HCT116 (cell line): ENCODE data around the gene SNX15. TPM values are rescaled to one million over a fixed set of nuclear protein-coding genes. Genes with fewer than 3 reads are reported as not detected.

ENCODE experiments used
- ATAC-seq: fragments of 200-7000 bp; cut with Tn5 transposase; 2 replicates; pipeline ENCODE4 v1.9.1; 2020; ENCODE audit warnings: mild to moderate bottlenecking, moderate library complexity
- BruUV-seq: library from RNA; stranded (reverse); fragments of 400-500 nt; replicated peaks from 2 replicates; lab custom pipeline; 2021; lab: Mats Ljungman, UMichigan
- CTCF ChIA-PET: fragments of 300-600 bp; sonication (Branson Sonifier 250); formaldehyde crosslinking; loops from one replicate; lab custom pipeline; 2021; ENCODE audit warnings: antibody characterized with exemption; lab: Charles Lee
- POLR2A ChIA-PET: fragments of 300-600, 350-600 bp; sonication (Branson Sonifier 250); formaldehyde crosslinking; loops from one replicate; lab custom pipeline; 2021; ENCODE audit warnings: antibody characterized with exemption; lab: Charles Lee
- RAD21 ChIA-PET, 2 experiments: fragments of 300-600 bp; sonication (Branson Sonifier 250); formaldehyde crosslinking; loops; one replicate each; lab custom pipeline; 2023; ENCODE audit warnings: low total read pairs in 2 of 2; ENCODE audit not compliant: uncharacterized antibody in 2 of 2, unreplicated experiment in 2 of 2, low non-redundant PET in 1 of 2; lab: Charles Lee
- DNase-seq: peaks from one replicate; pipeline ENCODE4 v3.0.0-alpha.2; 2010; ENCODE audit warnings: low read depth, low spot score
- H2AFZ ChIP-seq: fragments of 200-600 bp; shearing (Covaris generic), sonication (generic); 2 replicates; pipeline ENCODE4 v1.6.1; 2017; ENCODE audit warnings: low read depth, mixed run types, mixed read lengths, antibody characterized with exemption, low read length; ENCODE audit not compliant: poor library complexity, severe bottlenecking
- H3K27ac ChIP-seq: 2 replicates; pipeline ENCODE4 v1.5.1; 2012; ENCODE audit warnings: low read depth, low read length
- H3K27me3 ChIP-seq: fragments of 200-600 bp; sonication (generic); 2 replicates; pipeline ENCODE4 v1.6.1; 2016; ENCODE audit warnings: mixed run types, low read length, mixed read lengths; ENCODE audit not compliant: insufficient read depth
- H3K36me3 ChIP-seq, 2 experiments: fragments of 200-500 bp in 1 of 2; fragments of 200-600 bp in 1 of 2; sonication (Bioruptor generic) in 1 of 2; sonication (generic) in 1 of 2; 2 replicates each; pipeline versions ENCODE4 v1.5.1 to v1.6.1; 2014 to 2016; ENCODE audit warnings: low read length in 2 of 2, inconsistent platforms in 1 of 2, mixed read lengths in 1 of 2, mixed run types in 1 of 2; ENCODE audit not compliant: insufficient read depth in 2 of 2, control insufficient read depth in 1 of 2
- H3K4me1 ChIP-seq, 2 experiments: fragments of 200-600 bp in 1 of 2; sonication (generic) in 1 of 2; 2 replicates each; pipeline versions ENCODE4 v1.5.1 to v1.6.1; 2012 to 2017; ENCODE audit warnings: low read length in 2 of 2, inconsistent platforms in 1 of 2, mild to moderate bottlenecking in 1 of 2, mixed read lengths in 1 of 2, mixed run types in 1 of 2, moderate library complexity in 1 of 2; ENCODE audit not compliant: insufficient read depth in 2 of 2, control insufficient read depth in 1 of 2
- H3K4me2 ChIP-seq: fragments of 200-600 bp; sonication (generic); 2 replicates; pipeline ENCODE4 v1.6.1; 2017; ENCODE audit warnings: mixed run types, low read length, mixed read lengths
- H3K4me3 ChIP-seq, 2 experiments: fragments of 200-600 bp in 1 of 2; sonication (generic) in 1 of 2; replicated peaks in 1 of 2; 2 replicates each; pipeline ENCODE4 v1.5.1; 2011 to 2016; ENCODE audit warnings: low read length in 2 of 2, control low read depth in 1 of 2, low read depth in 1 of 2, mild to moderate bottlenecking in 1 of 2, mixed read lengths in 1 of 2, mixed run types in 1 of 2
- H3K79me2 ChIP-seq: fragments of 200-600 bp; sonication (generic); 2 replicates; pipeline ENCODE4 v1.6.1; 2017; ENCODE audit warnings: mild to moderate bottlenecking, mixed run types, low read length, moderate library complexity, mixed read lengths; ENCODE audit not compliant: insufficient read depth
- H3K9ac ChIP-seq: fragments of 200-600 bp; sonication (generic); 2 replicates; pipeline ENCODE4 v1.6.1; 2016; ENCODE audit warnings: low read length, mixed read lengths
- H3K9me2 ChIP-seq: fragments of 200-600 bp; sonication (generic), shearing (Covaris generic); 2 replicates; pipeline ENCODE4 v1.6.1; 2017; ENCODE audit warnings: mixed run types, mild to moderate bottlenecking, moderate library complexity; ENCODE audit not compliant: insufficient read depth
- H3K9me3 ChIP-seq, 2 experiments: fragments of 200-500 bp in 1 of 2; fragments of 200-600 bp in 1 of 2; sonication (Bioruptor generic) in 1 of 2; sonication (generic) in 1 of 2; 2 replicates each; pipeline ENCODE4 v1.6.1; 2014 to 2017; ENCODE audit warnings: low read length in 2 of 2, mixed read lengths in 2 of 2, inconsistent platforms in 1 of 2, low read depth in 1 of 2, mild to moderate bottlenecking in 1 of 2, mixed run types in 1 of 2, moderate library complexity in 1 of 2; ENCODE audit not compliant: control insufficient read depth in 1 of 2, insufficient read depth in 1 of 2
- H4K20me1 ChIP-seq: fragments of 200-600 bp; sonication (generic), shearing (Covaris generic); 2 replicates; pipeline ENCODE4 v1.6.1; 2017; ENCODE audit warnings: mixed run types, mild to moderate bottlenecking, moderate library complexity; ENCODE audit not compliant: insufficient read depth
- EGR1 ChIP-seq: IDR thresholded peaks from 2 replicates; pipeline ENCODE4 v1.6.1; 2012; ENCODE audit warnings: low read depth
- ELF1 ChIP-seq: IDR thresholded peaks from 2 replicates; pipeline ENCODE4 v1.6.1; 2012; ENCODE audit warnings: low read depth, borderline replicate concordance
- JUND ChIP-seq: IDR thresholded peaks from 2 replicates; pipeline ENCODE4 v1.6.1; 2012
- POLR2A ChIP-seq: IDR thresholded peaks from 2 replicates; pipeline ENCODE4 v1.7.0; 2011; ENCODE audit warnings: borderline replicate concordance; ENCODE audit not compliant: insufficient read depth, insufficient read length; ENCODE audit errors: extremely low read depth
- RAD21 ChIP-seq: IDR thresholded peaks from 2 replicates; pipeline ENCODE4 v1.6.1; 2012; ENCODE audit warnings: low read depth, mild to moderate bottlenecking
- SIN3A ChIP-seq: IDR thresholded peaks from 2 replicates; pipeline ENCODE4 v1.6.1; 2012; ENCODE audit warnings: low read depth
- SRF ChIP-seq: IDR thresholded peaks from 2 replicates; pipeline ENCODE4 v1.6.1; 2012; ENCODE audit warnings: low read depth
- TCF7L2 ChIP-seq: IDR thresholded peaks from 2 replicates; pipeline ENCODE4 v1.7.0; 2011; ENCODE audit warnings: borderline replicate concordance, inconsistent platforms; ENCODE audit not compliant: insufficient read depth, insufficient read length; ENCODE audit errors: extremely low read depth
- ZFX ChIP-seq: fragments of 450-650 bp; IDR thresholded peaks from 2 replicates; pipeline ENCODE4 v1.6.1; 2017
- intact Hi-C: fragments of 100-400 bp; cut with micrococcal nuclease; formaldehyde crosslinking; loops from 2 replicates; pipeline ENCODE4 v1.10.0; 2022
- total RNA-seq: library from RNA; stranded (reverse); gene quantifications from one replicate; pipeline ENCODE4 v1.2.1, GENCODE V29; 2021; ENCODE audit not compliant: unreplicated experiment
- TF ChIP-seq, protein P1 (sequence below): IDR thresholded peaks from 2 replicates; pipeline ENCODE4 v1.6.1; 2012; ENCODE audit warnings: low read depth
- TF ChIP-seq, protein P2 (sequence below): IDR thresholded peaks from 2 replicates; pipeline ENCODE4 v1.6.1; 2012

SNX15 gene
- total RNA-seq, 1 experiment from 2014 or later, result 16.8 TPM

DNA sequence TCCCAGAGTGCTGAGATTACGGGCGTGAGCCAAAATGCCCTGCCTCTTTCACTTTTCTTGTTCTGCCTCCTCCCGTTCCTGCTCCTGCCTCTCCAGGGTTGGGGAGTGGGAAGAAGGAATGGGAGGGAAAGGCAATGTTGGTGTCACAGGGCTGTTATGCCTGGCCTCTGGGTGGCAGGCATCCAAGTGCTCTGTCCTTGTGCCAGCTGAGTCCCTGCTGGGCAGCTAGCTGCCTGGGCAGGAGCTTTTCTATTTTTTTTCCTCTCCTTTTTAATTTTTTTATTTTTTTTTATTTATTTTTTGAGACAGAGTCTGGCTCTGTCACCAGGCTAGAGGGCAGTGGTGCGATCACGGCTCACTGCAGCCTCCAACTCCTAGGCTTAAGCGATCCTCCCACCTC, 9.7 kb downstream of the SNX15 start:
- CTCF ChIA-PET, result no interaction called here

More for the DNA sequence above, 9.7 kb downstream of the SNX15 start:
- Histone ChIP-seq H3K9ac (no peak overlapping the region), H3K4me2 (no peak overlapping the region), H4K20me1 (no peaks in the 10 kb centered on the region), H3K36me3 (no peaks in the 10 kb centered on the region), H3K4me3 (no peak overlapping the region), H3K9me2 (no peaks in the 10 kb centered on the region), H3K4me1 (peaks cover 16 to 17% of the 10 kb centered on the region in 2 experiments), H2AFZ (no peak overlapping the region), H3K79me2 (peaks cover 4% of the 10 kb centered on the region), H3K9me3 (no peaks in the 10 kb centered on the region), H3K27me3 (no peaks in the 10 kb centered on the region), H3K27ac (no peak overlapping the region)
- intact Hi-C loops, result no loop called here
- DNase-seq (no peak), ATAC-seq (no peak)
- no TSS peak for BruUV-seq
- ChIA-PET POLR2A (no interaction called here), RAD21 (no interaction called here)
- TF ChIP-seq SIN3A, result no peak
- TF ChIP-seq RAD21, result no peak
- TF ChIP-seq POLR2A, result no peak
- TF ChIP-seq, protein P1, sequence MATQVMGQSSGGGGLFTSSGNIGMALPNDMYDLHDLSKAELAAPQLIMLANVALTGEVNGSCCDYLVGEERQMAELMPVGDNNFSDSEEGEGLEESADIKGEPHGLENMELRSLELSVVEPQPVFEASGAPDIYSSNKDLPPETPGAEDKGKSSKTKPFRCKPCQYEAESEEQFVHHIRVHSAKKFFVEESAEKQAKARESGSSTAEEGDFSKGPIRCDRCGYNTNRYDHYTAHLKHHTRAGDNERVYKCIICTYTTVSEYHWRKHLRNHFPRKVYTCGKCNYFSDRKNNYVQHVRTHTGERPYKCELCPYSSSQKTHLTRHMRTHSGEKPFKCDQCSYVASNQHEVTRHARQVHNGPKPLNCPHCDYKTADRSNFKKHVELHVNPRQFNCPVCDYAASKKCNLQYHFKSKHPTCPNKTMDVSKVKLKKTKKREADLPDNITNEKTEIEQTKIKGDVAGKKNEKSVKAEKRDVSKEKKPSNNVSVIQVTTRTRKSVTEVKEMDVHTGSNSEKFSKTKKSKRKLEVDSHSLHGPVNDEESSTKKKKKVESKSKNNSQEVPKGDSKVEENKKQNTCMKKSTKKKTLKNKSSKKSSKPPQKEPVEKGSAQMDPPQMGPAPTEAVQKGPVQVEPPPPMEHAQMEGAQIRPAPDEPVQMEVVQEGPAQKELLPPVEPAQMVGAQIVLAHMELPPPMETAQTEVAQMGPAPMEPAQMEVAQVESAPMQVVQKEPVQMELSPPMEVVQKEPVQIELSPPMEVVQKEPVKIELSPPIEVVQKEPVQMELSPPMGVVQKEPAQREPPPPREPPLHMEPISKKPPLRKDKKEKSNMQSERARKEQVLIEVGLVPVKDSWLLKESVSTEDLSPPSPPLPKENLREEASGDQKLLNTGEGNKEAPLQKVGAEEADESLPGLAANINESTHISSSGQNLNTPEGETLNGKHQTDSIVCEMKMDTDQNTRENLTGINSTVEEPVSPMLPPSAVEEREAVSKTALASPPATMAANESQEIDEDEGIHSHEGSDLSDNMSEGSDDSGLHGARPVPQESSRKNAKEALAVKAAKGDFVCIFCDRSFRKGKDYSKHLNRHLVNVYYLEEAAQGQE, result no peak
- TF ChIP-seq, protein P2, sequence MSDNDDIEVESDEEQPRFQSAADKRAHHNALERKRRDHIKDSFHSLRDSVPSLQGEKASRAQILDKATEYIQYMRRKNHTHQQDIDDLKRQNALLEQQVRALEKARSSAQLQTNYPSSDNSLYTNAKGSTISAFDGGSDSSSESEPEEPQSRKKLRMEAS, result no peak
- no peak for TF ChIP-seq TCF7L2
- no peak for TF ChIP-seq JUND
- TF ChIP-seq ELF1, result no peak
- TF ChIP-seq ZFX, result no peak
- no peak for TF ChIP-seq SRF
- no peak for TF ChIP-seq EGR1
